HG02610 (cell line): ENCODE data around the gene UBE2E2.

ENCODE experiments used
- ATAC-seq: cut with Tn5 transposase; IDR thresholded peaks from one replicate; pipeline ENCODE4 v1.9.1; 2021; ENCODE audit warnings: mild to moderate bottlenecking, moderate library complexity; ENCODE audit not compliant: unreplicated experiment

Gene UBE2E2

DNA sequence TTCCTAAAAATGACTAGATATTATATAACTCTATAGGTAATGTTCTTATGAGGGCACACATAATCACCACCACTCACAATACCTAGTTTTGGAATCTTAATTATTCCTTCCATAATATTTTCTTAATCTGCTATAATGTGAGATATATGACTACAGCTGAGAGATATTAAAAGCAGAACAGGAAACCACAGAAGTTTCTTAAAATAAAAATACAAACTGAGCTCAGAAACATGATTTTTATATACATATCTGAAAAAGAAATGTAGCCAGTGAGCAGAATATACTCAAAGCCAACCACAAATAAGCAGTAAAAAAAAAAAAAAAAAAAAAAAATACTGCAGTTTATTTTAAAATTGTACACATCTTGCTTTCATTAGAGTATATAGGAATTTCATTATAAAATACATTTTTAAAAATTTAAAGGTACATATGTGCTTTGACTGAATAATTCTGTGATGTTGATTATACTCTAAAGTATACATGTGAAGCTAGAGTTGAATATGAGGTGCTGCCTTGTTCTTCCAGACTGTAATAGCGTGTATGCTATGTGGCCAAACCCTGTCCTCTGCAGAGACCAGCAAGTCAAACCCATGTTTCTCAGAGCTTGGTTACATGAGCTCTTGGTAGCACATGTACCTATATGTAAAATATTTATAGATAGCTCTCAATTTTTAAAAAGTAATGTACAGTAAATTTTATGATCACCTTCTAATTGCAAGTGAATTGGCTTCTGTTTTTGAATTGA, 175.0 kb downstream of the UBE2E2 start:
- peak; percentile 35 for ATAC-seq

DNA sequence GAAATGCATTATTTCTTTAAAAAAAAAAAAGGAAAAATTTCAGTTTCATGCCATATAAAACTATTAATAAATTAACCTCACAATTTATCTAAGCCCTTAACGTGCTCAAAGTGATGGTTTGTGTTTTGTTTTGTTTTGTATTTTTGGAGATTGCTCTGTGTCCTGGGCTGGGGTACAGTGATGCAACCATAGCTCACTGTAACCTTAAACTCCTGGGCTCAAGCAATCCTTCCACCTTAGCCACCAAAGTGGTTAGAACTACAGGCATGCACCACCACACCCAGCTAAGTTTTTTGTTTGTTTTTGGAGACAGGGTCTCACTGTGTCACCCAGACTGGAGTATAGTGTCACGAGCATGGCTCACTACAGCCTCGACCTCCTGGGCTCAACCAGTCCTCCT, 180.7 kb downstream of the UBE2E2 start:
- ATAC-seq: no peak

DNA sequence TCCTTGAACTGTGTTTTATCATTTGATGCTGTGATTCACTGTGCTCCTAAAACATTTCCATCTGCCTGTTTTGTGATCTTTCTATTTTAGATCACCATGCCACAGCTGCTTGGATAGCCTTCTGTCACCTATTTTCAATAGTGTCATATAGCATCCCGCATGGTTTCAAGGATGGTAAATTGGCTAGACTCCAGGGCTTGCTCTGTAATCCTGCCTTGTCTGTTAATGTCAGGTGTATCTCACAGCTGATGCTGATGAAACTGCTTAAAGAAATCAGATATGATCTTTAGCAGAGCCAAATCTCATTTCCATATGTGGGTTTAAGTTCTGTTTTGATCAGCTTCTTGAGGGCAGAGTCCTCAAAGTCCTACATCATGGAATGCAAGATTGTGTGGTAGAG, 182.2 kb downstream of the UBE2E2 start:
- no peak for ATAC-seq

DNA sequence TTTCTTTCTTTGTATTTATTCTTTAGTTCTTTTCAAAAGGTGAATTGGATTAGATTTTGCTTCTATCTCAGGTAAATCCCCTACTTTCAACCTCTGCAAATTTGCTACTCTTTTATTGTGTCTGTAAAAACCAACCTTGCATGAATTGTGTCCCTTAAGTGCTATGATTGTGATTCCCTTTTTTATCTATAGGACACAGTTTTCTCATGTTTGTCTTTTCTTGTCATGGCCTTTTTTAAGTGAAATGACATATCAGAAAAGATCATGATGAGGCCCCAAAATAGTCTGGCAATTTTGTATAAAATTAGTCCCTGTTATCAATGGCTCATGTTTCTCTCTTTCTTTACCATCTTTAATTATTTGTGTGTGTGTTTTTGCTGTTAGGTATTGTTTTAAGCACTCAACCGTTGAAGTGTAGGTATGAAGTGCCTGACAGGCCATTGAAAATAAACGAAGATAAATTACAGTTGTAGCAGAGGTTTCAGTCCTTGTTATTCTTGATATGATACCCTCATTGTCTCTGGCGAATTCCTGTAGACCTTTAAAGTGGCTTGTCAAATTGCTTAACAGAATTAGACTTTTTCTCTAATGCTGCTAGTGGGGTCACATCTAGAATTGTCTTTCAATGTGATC, 184.3 kb downstream of the UBE2E2 start:
- no peak for ATAC-seq

DNA sequence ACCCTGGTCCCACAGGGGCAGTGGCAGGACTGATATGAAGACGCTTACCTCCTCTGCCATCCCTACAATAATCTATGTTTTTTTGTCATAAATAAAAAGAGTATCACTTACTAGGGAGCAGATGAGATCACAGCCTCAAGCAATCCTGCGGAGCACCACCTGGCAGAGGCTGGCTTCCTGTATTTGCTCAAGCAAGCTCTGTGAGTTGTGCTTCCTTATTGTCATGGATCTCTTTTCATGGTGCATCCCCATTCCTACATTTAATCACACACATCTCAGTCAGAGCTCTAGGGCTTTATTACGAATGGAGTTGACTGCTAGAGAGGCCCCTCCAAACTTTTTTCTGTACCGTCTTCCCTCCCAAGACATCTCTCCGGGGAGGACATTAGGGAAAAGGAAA, 186.0 kb downstream of the UBE2E2 start:
- no peak for ATAC-seq

DNA sequence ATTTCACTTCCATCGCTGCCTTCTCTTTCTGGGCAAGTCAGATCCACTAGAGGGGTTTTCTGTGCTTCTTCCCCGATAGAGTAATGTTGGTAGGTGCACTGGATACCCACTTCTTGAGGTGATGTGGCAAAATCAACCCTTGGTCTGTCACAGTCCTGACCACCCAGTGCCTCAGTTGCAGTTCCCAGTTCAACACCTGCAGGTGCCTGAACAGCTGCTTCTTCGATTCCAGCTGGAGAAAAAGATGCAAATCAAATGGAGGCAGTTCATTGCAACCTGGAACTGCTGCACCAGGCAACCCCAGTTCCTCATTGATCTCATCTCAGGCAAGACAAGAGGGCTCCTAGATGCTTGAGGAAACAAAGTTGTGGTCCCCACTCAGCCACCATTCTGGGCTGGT, 186.6 kb downstream of the UBE2E2 start:
- no peak for ATAC-seq

DNA sequence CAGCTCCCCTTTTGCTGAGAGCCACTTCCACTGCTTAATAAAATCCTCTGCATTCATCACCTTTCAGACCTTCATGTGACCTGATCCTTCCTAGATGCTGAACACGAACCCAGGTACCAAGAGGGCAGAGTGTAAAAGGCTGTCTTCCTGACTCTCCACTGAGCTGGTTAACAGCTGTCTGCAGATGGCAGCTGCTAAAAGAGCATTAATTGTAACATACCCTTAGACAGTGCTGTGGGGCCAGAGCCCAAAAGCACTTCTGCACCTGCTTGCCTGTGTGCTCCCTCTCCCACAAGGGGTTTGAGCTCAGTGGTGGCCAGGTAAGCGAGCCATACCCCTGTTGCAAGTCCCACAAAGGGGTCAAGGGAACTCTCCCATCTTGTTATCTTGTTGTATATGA, 187.3 kb downstream of the UBE2E2 start:
- ATAC-seq: no peak

DNA sequence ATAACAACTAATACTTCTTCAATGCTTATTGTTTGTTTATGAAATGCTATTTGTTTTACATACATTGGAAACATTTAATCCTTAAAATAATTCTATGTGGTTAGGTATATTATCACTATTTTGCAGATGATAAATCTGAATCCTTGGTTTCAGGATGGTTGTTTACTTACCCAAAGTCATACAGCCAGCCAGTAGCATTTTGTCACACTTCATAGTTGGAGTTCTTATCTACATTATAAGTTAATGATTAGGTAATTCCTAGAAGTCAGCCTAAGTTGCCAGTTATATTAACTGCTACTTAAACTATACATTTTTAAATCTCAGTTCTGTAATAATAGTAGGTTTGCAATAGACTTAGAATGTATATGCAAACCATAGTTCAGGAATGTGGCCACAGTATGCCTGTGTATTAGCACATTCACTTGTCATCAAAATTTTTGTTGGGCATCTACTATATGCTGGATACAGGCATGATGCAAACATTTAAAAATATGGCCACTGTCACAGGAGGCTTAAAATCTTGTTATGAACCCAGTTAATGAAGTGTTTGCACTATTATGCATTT, 187.9 kb downstream of the UBE2E2 start:
- ATAC-seq: no peak

DNA sequence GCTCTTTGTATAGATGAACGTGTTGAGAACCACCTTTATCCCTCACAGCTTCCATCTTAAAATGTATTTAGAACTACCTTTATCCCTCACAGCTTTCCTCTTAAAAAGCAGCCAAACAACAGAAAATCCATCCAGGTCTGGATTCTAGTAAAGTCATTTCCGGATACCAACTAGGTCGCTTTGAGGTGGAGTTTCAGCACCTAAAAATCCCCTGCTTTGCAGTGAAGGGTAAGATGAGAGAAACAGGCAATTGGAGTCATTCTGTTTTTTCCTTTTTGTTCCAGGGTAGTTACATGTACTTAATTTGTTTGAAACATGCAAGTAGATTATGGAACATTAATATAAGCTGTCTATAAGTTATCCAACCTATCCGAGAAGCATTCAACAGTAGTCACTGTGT, 192.0 kb downstream of the UBE2E2 start:
- peak; percentile 58 for ATAC-seq

DNA sequence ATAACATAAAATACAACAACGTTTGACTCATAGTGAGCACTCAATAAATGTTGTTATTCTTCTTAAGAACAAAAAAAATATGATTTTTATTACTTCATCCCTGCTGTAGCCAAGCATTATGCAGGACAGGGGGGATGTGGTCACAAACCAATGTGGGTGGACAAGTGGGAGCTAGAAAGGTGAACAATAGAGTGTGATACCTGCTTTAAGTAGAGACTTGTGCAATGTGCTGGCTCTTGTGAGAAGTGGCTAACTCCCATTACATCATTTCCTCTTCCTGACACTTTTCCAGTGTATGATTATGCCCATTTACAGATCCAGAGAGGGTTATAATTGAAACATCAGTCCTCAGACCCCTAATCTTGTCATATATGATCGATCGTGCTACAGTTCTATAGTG, 193.6 kb downstream of the UBE2E2 start:
- ATAC-seq: no peak

DNA sequence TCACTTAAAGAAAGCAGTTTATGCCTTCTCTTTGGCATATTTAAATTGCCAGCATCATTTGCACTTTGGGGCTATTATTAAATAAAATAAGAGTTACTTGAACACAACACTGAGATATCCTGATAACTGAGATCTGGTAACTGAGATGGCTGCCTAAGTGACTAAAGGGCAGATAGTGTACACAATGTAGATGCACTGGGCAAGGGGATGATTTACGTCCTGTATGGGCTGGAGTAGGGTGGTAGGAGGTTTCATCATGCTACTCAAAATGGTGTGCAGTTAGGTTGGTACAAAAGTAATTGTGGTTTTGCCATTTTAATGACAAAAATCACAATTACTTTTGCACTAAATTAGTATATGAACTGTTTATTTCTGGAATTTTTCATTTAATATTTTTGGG, 196.1 kb downstream of the UBE2E2 start:
- no peak for ATAC-seq

DNA sequence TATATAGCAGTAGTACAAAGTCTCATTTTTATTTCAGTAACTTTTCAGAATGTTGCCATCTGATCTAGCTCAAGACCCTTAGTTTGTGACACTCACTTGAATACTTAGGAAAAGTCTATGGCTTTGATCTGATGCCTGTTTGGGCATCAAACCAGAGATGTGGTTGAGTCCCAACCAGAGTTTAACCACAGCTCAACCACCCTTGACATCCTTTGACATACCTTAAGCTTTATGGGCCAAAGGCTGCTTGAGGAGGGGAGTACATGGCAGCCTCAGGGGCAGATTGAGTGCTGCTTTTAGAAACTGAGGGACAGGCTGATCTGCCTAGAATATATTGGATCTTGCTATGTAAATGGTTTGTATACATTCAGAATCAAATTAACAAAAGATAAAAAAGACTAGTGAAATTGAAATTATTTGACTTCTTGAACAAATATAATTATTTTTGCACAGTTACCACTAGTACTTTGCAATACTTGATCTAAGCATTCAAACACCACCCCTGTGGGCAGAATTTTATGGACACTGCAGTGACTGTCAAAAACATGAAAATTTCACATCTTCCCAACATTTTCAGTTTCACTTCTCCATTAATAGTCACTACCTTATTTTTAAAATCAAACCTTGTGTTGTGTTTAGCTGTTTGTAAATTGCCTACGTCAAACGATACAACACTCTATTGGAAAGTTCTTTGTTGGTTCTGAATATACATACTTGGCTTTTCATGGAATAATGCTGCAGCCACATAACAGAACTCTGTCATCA, 199.8 kb downstream of the UBE2E2 start:
- no peak for ATAC-seq

DNA sequence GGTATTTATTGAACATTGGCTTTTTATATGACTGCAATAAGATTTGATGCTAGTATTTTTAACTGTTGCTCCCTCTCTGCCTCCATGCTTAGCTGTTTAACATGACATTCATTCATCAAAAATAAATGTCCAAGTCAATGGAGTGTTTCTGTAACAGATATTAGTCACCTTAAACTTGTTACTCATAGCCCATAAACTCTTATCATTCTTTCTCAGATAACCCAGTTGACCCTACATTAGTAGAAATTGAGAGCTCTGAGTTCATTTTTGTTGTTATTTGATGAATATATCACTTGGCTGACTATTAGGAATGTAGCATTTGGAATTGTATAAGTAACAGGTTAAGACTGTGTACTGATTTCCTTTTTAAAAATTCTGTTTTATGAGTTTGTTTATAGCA, 201.1 kb downstream of the UBE2E2 start:
- ATAC-seq: peak; percentile 61

DNA sequence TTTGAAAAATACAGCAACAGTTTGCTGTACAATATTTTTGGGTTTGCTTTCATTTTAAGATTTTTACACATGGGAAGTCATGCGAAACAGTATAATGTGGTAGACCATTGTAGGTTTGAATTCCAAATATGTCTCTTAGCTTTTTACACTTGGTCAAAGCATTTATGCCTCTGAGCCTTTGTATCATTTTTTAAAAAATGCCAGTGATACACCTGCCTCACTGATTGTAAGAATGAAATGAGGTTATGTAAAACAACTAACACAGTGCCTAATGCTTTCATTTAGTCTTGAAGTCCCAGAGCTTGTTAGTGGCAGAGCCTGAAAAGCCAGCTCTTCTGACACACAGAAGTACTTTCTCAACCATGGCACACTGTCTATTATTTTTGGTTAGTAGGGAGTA, 202.0 kb downstream of the UBE2E2 start:
- peak; percentile 47 for ATAC-seq

DNA sequence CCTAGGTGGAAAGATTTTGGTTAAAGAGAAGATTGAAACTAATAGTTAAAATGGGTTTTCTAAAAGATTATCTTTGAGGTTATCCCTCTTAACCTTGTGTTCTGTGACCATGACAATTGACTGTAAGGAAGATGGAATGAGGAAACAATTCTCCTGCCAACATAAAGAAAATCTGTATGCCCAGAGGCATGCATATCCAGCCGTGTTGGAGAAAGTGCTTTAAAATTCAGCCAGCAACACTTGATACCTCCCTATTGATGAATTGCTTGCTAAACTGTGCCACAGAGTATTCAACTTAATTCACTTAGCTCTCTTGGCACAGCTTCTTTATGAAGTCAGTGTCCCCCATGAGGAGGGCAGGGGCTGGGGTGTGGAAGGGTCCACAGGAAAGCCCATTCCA, 203.5 kb downstream of the UBE2E2 start:
- ATAC-seq: no peak

DNA sequence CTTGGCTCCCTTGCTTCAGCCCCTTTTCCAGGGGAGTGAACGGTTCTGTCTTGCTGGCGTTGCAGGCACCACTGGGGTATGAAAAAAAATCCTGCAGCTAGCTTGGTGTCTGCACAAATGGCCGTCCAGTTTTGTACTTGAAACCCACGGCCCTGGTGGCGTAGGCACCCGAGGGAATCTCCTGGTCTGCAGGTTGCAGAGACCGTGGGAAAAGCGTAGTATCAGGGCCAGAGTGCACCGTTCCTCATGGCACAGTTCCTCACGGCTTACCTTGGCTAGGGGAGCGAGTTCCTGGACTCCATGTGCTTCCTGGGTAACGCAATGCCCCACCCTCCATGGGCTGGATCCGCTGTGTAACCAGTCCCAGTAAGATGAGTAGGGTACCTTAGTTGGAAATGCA, 214.9 kb downstream of the UBE2E2 start:
- ATAC-seq: no peak

DNA sequence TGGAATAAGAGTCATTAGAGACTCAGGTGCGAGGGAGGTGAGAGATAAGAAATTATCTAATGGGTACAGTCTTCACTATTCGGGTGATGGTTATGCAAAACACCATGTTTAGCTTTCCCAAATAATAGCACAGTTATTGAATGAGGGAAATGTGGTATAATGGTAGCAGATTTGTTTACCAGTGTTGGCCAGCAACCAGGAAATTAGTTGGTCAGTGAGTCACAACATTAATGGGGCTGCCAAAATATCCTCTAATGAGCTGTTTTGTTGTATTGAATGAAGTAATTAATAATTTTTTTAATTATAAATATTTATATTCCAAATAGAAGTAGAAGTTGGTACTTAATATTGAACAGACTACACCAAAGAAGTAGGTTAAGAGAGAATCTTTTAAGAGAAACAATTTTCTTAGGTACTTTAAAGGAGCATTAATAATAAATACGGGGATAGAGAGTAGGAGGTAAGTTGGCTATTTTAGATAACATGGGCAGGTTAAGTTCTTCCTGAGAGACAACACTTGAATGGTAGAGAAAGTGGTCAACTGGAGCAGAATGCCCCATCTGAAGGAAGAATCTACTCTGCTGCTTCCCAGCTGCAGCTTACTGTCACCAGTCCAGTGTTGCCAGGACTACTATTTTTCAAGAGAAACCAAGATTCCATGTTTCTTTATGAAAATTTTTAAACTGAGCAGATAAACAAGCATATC, 218.8 kb downstream of the UBE2E2 start:
- peak; percentile 39 for ATAC-seq

DNA sequence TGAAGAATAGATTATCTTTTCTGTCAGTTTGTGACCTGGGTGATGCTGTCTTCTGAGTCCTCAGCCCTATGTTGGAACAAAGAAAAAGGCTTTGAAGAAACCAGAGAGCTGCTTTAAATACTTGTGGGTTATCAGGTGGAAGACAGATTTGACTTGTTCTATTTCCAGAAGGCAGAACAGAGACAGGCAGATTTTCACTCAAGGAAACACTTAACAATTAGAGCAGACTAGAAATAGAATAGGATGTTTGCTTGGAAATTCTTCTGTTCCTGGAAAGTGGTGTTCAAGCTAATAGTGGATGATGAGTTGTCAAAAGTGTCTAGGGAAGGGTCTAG, 219.4 kb downstream of the UBE2E2 start:
- peak; percentile 88 for ATAC-seq

DNA sequence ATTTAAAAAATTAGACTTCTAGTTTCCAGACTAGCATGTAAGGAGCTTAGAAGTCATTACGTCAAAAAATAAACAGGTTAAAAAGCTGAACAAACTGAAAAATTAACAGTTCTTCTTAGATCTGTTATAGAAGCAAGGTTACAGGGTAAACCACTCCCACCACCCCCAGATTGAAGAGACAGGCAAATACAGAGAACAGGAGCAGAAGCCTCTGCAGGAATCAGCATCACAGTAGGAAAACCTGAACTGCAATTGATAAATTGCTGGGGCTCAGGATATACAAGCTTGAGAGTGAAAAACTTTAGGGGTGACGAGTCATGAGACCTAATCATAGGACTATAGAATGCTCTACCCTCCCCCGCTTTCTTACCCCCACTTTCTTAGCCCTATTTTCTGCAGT, 222.3 kb downstream of the UBE2E2 start:
- no peak for ATAC-seq

DNA sequence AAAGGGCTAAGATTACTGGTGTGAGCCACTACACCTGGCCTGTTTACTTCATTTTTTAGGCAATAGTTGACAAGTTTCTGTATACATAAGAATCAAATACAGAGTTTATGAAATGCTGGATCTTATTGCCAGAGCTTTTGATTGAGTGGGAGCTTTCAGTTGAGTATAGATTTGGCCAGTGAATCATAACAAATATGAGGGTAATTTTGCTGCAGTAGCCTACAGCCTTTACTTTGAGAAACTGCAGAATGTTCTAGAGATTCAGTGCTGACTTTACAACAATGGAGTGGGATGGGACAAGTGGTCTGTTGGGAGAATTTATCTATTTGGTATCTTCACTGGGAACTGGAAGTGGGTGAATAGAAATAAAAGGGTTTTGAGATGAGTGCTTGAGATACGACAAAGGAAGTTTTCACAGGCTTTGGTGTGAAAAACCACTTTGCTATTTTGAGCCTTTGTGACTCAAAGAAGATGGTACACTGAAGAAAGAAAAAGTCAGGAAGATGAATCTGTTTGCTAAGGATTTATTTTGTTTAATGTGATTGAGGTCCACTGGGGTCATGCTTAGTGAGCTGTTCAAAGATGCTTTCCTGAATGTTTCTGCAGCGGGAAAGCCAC, 227.8 kb downstream of the UBE2E2 start:
- ATAC-seq: peak; percentile 61

DNA sequence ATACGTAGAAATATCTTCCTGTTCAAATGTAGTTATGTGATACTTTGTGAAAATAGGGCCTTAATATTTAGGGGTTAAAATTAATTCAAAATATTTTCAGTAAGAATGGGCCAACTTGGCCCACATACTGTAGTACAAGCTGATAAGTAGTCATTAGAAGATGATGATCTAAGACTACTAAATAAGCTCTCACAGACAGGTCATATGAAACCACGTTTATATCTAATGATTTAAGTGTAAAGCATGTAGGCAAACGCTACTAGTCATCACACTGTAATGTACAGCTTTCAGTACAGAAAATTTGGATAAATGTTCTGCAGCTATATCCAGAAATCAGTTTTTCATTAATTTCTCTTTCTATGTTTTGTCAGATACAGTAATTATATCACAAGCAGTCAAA, 228.6 kb downstream of the UBE2E2 start:
- ATAC-seq: no peak
